HG03139 (cell line): Measurements from ENCODE around the gene MCC.

Source experiments
- ATAC-seq: cut with Tn5 transposase; IDR thresholded peaks from one replicate; pipeline ENCODE4 v1.9.1; 2021; ENCODE audit not compliant: unreplicated experiment

The MCC gene

DNA sequence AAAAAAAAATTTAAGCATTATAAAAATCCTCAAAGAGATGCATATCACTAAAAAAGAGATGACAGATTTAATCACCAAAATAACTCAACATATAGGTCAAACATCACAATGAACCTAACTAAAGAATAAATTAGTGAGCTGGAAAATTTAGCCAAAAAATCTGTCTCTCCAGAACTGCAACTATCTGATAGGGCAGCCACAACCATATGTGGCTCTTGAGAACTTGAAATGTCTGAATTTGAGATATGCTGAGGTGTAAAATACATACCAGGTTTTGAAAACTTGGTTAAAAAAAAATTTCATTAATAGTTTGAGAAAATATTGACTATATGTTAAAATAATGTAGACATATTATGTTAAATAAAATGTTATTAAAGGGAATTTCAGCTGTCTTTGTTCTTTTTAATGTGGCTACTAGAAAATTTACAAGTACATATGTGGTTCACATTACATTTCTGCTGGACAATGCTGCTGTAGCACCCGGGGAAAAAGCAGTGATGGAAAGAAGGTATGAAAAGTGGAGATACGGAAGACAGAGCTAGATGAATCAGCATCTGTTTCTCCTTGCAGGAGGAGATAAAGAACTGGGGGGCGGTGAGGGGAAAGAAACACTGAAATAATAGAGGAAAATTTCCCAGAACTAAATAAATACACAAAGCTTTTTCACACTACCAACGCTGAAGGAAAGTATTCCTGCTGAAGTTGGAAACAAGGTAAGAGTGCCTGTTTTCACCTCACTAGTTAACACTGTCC is 445.6 kb downstream of the MCC start:
- ATAC-seq = no peak

DNA sequence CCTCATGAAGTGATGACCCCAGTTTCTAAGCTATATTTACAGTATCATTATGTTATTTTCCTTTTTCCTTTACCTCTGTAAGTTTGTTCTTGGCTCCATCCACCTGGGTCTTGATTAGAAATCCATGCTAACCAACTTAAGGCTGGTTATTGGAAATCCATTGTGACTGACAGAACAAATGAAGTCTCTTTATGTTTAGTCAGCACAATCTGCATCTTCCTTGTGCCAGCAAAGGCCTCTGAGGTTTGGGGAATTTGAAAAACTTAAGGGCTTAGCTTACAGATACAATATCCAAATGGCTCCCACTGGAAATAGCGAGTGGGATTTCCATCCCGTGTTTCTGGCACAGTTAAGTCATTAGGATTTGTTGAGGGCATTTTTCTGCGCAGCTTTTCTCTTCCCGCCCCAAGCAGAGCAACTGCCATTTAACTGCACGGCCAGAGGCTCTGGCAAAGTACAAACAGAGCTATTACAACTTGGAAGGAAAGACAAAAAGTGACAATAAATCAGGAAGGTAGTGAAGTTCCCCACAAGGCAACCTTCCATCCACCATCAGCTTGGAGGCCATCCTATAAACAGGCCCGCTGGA is 447.5 kb downstream of the MCC start:
- ATAC-seq = no peak

DNA sequence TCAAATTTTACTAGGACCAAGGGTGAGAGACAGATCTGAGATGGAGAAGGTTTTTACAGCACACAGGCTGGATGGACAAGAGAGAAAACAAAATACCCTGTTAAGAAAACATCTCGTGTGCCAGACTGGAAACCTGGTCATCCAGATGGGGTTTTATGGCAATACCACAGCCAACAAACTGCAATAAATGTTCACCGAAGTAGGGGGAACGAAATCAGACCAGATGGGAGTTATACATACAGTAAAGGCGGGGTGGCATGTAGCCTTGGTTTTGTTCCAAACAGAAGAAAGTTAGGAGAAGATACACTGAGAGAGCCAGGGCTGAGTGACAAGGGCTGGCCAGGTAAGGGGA is 448.3 kb downstream of the MCC start:
- ATAC-seq = no peak

DNA sequence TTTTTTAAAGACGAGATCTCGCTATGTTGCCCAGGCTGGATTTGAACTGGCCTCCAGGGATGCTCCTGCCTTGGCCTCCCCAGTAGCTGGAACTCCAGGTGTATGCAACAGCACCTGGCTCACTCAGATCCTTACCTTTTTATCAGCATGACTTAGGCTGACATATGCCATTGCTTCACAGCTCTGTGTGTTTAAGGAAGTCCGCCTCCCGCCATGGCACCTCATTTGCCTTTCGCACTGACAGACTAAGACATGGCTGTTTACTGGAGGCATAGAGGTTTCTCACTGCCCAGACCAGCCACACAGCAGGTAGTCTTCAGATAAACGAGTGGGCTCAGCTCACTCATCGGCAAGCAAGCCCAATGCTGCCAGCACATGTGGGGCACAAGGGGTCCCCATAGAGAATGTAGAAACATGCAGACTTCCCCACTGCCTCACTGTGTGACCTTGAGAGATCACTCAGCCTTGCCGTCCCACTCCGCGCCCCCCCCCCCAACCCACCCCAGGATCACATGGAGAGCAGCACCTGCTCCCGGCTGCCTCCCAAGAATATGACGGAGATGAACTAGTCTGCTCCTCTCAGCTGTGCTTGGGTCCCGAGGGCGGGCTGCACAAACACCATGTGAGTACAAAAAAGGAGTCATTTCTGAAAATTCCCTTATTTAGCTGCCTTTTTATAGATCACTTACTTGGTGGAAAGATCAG is 448.9 kb downstream of the MCC start:
- no peak for ATAC-seq

- ATAC-seq = no peak
These were observed 449.5 kb downstream of the MCC start for GRCh38 chr5:113038714-113039113.

GRCh38 chr5:113038136-113038535 is 450.1 kb downstream of the MCC start:
- no peak for ATAC-seq

DNA sequence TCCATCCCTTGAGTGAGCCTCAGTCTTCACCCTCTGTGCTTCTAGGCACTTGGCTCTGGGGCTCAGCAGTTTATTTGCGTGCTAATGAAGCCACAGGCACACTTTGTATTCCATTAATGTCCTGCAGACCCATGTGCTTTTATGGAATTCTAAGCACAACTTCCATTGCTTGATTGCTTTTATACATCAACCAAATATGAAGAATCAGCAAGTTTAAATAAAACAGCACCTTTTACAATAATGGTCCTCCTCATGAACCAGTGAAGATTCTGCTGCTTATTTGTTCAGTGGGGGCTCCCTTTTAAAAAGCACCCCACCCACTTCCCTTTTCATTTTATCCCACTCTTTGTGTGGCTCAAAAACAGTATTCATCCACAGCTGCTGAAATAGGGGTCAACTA is 451.4 kb downstream of the MCC start:
- no peak for ATAC-seq

DNA sequence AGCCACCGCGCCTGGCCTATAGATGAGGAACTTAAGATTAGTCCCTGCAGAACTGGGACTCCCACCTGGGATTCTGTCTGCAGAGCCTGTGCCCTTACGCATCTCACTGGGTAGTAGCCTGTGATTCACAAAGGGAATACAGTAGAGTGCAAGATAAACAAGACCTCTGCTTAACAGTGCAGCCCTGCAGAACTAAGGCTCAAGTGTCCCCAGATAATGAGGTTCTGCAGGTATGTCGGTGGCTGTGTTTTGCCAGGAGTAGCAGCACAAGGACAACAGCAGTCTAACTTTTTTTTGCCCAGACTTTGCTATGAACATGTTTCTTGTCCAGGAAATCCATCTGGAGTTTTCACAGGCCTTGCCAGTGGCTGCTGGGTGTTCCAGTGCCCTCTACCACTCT is 451.9 kb downstream of the MCC start:
- no peak for ATAC-seq

GRCh38 chr5:113035096-113035495 is 453.2 kb downstream of the MCC start:
- ATAC-seq = no peak

- no peak for ATAC-seq
These were observed 454.0 kb downstream of the MCC start for GRCh38 chr5:113034182-113034773.

DNA sequence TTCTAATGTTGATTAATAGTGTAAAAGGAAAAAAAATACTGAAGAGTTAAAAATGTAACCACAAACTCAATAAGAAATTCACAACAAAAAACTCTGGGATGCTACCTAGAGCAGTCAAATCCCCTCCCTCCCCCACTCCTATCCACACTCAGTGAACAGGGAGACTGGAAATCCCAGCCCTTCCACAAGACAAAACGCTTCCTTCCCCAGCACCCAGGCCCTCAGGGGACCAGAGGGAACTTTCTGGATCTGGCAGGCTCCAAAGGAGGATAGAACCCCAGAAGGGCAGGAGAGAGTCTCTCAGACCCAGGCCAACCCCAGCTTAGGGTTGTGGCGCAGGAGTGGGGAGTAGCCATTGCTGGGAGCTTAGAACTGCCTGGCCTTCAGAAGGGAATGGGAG is 456.7 kb downstream of the MCC start:
- no peak for ATAC-seq

GRCh38 chr5:113031104-113031503 is 457.1 kb downstream of the MCC start:
- ATAC-seq = no peak

DNA sequence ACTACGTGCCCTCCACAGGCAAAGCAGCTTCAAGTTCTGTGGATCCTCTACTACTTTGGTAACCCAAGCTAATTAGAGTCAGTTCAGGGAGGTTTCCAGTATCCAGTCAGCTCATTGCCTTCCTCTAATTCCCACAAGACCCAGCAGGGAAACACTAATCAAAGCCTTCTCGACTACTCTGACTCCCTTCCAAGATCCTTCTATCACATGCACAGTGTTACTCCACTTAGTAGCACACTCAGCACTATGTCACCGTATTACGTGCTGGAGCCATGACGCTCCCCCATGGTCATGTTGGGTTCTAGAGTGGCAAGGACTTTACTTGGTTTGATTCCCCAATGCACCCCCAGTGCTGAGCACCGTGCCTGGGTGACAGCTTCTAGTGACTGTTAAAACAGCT is 458.6 kb downstream of the MCC start:
- ATAC-seq = no peak

GRCh38 chr5:113027431-113027830 is 460.8 kb downstream of the MCC start:
- no peak for ATAC-seq

DNA sequence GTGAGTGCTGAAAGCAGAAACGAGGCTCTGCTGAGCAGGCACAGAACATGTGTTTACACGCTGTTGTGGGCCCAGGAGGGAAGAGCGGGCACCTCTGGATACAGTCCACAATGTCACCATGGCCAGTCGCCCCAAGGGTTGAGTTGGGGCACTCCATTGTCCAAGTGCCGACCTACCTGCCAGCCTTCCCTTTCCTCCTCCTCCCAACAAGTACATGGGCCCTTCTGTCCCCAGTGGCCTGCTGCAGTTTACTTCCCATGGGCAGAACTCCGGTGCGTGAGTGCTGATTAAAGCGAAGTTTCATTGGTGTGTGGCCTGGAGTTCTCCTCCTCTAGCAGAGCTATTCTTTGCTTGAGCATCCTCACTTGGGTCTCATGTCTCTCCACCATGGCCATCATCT is 461.2 kb downstream of the MCC start:
- no peak for ATAC-seq

- ATAC-seq = no peak
These were observed 462.0 kb downstream of the MCC start for GRCh38 chr5:113026211-113026610.

DNA sequence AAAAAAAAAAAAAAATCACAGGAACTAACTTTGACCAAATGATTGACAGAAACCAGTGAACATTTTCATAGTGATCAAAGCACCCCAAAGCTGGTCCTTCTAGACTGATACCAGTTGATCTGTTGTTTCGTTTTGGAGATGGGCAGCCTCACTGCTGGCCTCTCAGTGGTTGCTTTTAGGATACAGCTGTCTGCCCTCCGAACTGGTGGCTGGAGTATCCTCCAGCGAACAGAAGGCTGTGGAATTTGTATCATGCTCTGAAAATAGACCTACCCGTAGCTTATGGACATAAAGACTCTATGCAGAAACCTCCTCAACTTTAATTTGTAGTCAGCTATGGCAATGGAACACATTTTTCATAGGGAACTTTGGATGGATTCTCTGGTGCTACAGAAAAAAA is 462.7 kb downstream of the MCC start:
- no peak for ATAC-seq

GRCh38 chr5:113024076-113024697 is 464.1 kb downstream of the MCC start:
- ATAC-seq = no peak

GRCh38 chr5:113022661-113023060 is 465.6 kb downstream of the MCC start:
- peak; percentile 91 for ATAC-seq

GRCh38 chr5:113020461-113021273 is 467.6 kb downstream of the MCC start:
- ATAC-seq = no peak
